ENCODE results near the gene DTD1.
"Not testable (repeated sequence)": the region's sequence is repeated elsewhere in the genome, so short reads cannot be mapped to it uniquely, and the experiment has no call there.

DTD1 gene

GRCh38 chr20:18754030-18754652 lies 166.3 kb downstream of the DTD1 start:
- DNase-seq, result no peak

GRCh38 chr20:18754653-18755045 lies 166.8 kb downstream of the DTD1 start:
- Histone ChIP-seq H3K27me3 (no peaks in the 10 kb centered on the region), H3K4me3 (ENCODE audit: low read depth, low read length) (no peak overlapping the region), H3K36me3 (no peaks in the 10 kb centered on the region), H3K9me3 (no peaks in the 10 kb centered on the region), H3K4me1 (no peaks in the 10 kb centered on the region)
- no peak for TF ChIP-seq CTCF (IDR thresholded peaks at IDR 0.05; ENCODE audit: low read depth, low read length)
- DNase-seq, result no peak

More at GRCh38 chr20:18754030-18754652, 166.3 kb downstream of the DTD1 start:
- Histone ChIP-seq H3K4me3 (ENCODE audit: low read depth, low read length) (no peak overlapping the region), H3K36me3 (no peaks in the 10 kb centered on the region), H3K9me3 (no peaks in the 10 kb centered on the region), H3K4me1 (no peaks in the 10 kb centered on the region), H3K27me3 (no peaks in the 10 kb centered on the region)
- TF ChIP-seq CTCF (IDR thresholded peaks at IDR 0.05; ENCODE audit: low read depth, low read length), result no peak

GRCh38 chr20:18760852-18761251 lies 173.0 kb downstream of the DTD1 start:
- H3K36me3 ChIP-seq; H3K4me1 ChIP-seq; H3K9me3 ChIP-seq; H3K27me3 ChIP-seq; DNase-seq; H3K4me3 ChIP-seq (ENCODE audit: low read depth, low read length): not testable (repeated sequence)

- H3K4me1 ChIP-seq, result no peaks in the 10 kb centered on the region
Measured at GRCh38 chr20:18767676-18768075, 179.8 kb downstream of the DTD1 start.

DNA sequence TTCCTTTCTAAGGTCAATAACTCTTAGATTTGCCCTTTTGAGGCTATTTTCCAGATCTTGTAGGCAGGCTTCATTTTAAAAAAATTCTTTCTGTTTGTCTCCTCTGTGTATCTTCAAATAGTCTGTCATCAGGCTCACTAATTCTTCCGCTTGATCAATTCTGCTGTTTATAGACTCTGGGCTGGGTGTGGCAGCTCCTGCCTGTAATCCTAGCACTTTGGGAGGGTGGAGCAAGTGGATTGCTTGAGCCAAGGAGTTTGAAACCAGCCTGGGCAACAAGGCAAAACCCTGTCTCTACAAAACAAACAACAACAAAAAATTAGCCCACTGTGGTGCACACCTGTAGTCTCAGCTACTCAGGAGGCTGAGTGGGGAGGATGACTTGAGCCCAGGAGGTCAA lies 185.7 kb downstream of the DTD1 start:
- Histone ChIP-seq H3K36me3 (no peaks in the 10 kb centered on the region), H3K4me1 (no peaks in the 10 kb centered on the region), H3K27me3 (no peaks in the 10 kb centered on the region), H3K4me3 (ENCODE audit: low read depth, low read length) (no peak overlapping the region), H3K9me3 (no peaks in the 10 kb centered on the region)
- no peak for TF ChIP-seq CTCF (IDR thresholded peaks at IDR 0.05; ENCODE audit: low read depth, low read length)
- no peak for DNase-seq

More at GRCh38 chr20:18767676-18768075, 179.8 kb downstream of the DTD1 start:
- no peak overlapping the region for H3K4me3 ChIP-seq (ENCODE audit: low read depth, low read length)
- H3K36me3 ChIP-seq, result no peaks in the 10 kb centered on the region
- H3K27me3 ChIP-seq, result no peaks in the 10 kb centered on the region
- DNase-seq, result no peak
- no peak for TF ChIP-seq CTCF (IDR thresholded peaks at IDR 0.05; ENCODE audit: low read depth, low read length)
- H3K9me3 ChIP-seq, result no peaks in the 10 kb centered on the region

DNA sequence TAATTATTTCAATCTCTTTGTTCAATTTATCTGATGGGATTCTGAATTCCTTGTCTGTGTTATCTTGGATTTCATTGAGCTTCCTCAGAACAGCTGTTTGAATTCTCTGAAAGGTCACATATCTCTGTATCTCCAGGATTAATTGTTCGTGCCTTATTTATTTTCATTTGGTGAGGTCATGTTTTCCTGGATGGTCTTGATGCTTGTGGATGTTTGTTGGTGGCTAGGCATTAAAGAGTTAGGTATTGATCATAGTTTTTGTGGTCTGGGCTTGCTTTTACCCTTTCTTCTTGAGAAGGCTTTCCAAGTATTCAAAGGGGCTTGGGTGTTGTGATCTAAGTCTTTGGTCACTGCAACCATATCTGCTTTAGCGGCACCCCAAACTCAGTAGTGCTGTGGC lies 186.4 kb downstream of the DTD1 start:
- no peak for DNase-seq
- Histone ChIP-seq H3K4me1 (no peaks in the 10 kb centered on the region), H3K9me3 (no peaks in the 10 kb centered on the region), H3K36me3 (no peaks in the 10 kb centered on the region), H3K27me3 (no peaks in the 10 kb centered on the region), H3K4me3 (ENCODE audit: low read depth, low read length) (no peak overlapping the region)
- no peak for TF ChIP-seq CTCF (IDR thresholded peaks at IDR 0.05; ENCODE audit: low read depth, low read length)

DNA sequence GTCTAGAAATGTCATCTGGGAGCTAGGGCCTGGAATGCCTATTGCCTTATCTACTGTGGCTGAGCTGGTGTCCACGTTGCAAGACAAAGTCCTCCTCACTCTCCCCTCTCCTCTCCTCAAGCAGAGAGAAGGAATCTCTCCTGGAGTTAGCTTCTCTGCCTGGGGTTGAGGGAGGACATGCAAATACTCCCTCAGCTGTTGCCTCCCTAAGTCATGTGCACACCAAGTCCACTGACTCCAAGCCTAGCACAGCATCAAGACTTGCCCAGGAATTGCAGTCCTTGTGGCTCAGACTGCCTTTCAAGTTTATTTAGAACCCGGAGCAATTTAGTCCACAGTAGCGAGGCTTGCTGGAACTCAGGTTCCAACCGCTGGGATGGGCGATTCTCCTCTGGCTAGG lies 187.8 kb downstream of the DTD1 start:
- Histone ChIP-seq H3K36me3 (no peaks in the 10 kb centered on the region), H3K9me3 (no peaks in the 10 kb centered on the region), H3K4me1 (no peaks in the 10 kb centered on the region), H3K4me3 (ENCODE audit: low read depth, low read length) (no peak overlapping the region), H3K27me3 (no peaks in the 10 kb centered on the region)
- DNase-seq, result no peak
- TF ChIP-seq CTCF (IDR thresholded peaks at IDR 0.05; ENCODE audit: low read depth, low read length), result no peak

All from BE2C (cell line).